K562 (cell line): ENCODE data around the gene MS4A7. TPM values are rescaled to one million over a fixed set of nuclear protein-coding genes. Genes with fewer than 3 reads are reported as not detected.

Experiments used
- ATAC-seq: fragments of 200-7000 bp; cut with Tn5 transposase; 3 replicates; pipeline ENCODE4 v1.9.1; 2020; ENCODE audit warnings: moderate library complexity
- BruUV-seq: library from RNA; stranded (reverse); fragments of 400-500 nt; replicated peaks from 2 replicates; lab custom pipeline; 2021; lab: Mats Ljungman, UMichigan
- CTCF ChIA-PET: fragments of 300-600 bp; formaldehyde crosslinking; extraction: SDS; loops from one replicate; lab custom pipeline; 2021; ENCODE audit warnings: low intra/inter-chr PET ratio; lab: Yijun Ruan, JAX
- POLR2A ChIA-PET: fragments of 300-600, 350-650 bp; sonication (Branson Sonifier 250); formaldehyde crosslinking; extraction: SDS; loops from one replicate; lab custom pipeline; 2021; ENCODE audit warnings: antibody characterized with exemption, inconsistent platforms; lab: Yijun Ruan, JAX
- DNase-seq, 4 experiments: peaks; one replicate each; pipeline versions ENCODE4 v3.0.0 to v3.0.0-alpha.2; 2011 to 2018; ENCODE audit warnings: low spot score in 3 of 4, mixed read lengths in 3 of 4; ENCODE audit errors: extremely low read depth in 1 of 4
- FAIRE-seq: peaks from 2 replicates; lab custom pipeline; 2011; peaks lifted over from hg19 to GRCh38; lab: Jason Lieb, UNC
- H2AFZ ChIP-seq: 2 replicates; pipeline ENCODE4 v1.6.0; 2011; ENCODE audit warnings: low read depth, low read length, control low read depth, inconsistent platforms
- H3K27ac ChIP-seq: fragments of 200-600 bp; 3 replicates; pipeline ENCODE4 v1.8.0; 2011; ENCODE audit warnings: low read depth, mild to moderate bottlenecking, control low read depth, inconsistent platforms, low read length, moderate library complexity, mixed read lengths; ENCODE audit errors: extremely low read depth
- H3K27me3 ChIP-seq, 2 experiments: fragments of 300-600 bp in 1 of 2; 2 replicates in 1 of 2; 3 replicates in 1 of 2; pipeline versions ENCODE4 v1.6.0 to v1.8.0; 2011; ENCODE audit warnings: inconsistent platforms in 2 of 2, low read length in 2 of 2, mild to moderate bottlenecking in 1 of 2, mixed read lengths in 1 of 2, moderate library complexity in 1 of 2; ENCODE audit not compliant: control insufficient read depth in 2 of 2, insufficient read depth in 2 of 2
- H3K36me3 ChIP-seq: fragments of 300-600 bp; 3 replicates; pipeline ENCODE4 v1.8.0; 2011; ENCODE audit warnings: mild to moderate bottlenecking, low read length, inconsistent platforms; ENCODE audit not compliant: control insufficient read depth, insufficient read depth
- H3K4me1 ChIP-seq, 2 experiments: fragments of 200-600 bp in 1 of 2; replicated peaks in 1 of 2; 2 replicates in 1 of 2; 3 replicates in 1 of 2; pipeline versions ENCODE4 v1.5.1 to v1.8.0; 2011; ENCODE audit warnings: inconsistent platforms in 2 of 2, low read length in 2 of 2, mild to moderate bottlenecking in 1 of 2, mixed read lengths in 1 of 2, moderate library complexity in 1 of 2; ENCODE audit not compliant: control insufficient read depth in 2 of 2, insufficient read depth in 2 of 2
- H3K4me2 ChIP-seq: 2 replicates; pipeline ENCODE4 v1.6.1; 2011; ENCODE audit warnings: low read length, control low read depth, inconsistent platforms, mixed read lengths; ENCODE audit not compliant: insufficient read depth
- H3K4me3 ChIP-seq: fragments of 200-600 bp; sonication (generic), shearing (Covaris generic); 2 replicates; pipeline ENCODE4 v1.5.1; 2016; ENCODE audit warnings: control low read depth, inconsistent platforms
- H3K79me2 ChIP-seq: fragments of 200-600 bp; 3 replicates; pipeline ENCODE4 v1.8.0; 2011; ENCODE audit warnings: low read length, inconsistent platforms; ENCODE audit not compliant: control insufficient read depth, insufficient read depth
- H3K9ac ChIP-seq, 2 experiments: 2 replicates each; pipeline versions ENCODE4 v1.6.0 to v1.6.1; 2011; ENCODE audit warnings: low read depth in 2 of 2, low read length in 2 of 2, control low read depth in 1 of 2, inconsistent platforms in 1 of 2, mild to moderate bottlenecking in 1 of 2, mixed read lengths in 1 of 2; ENCODE audit not compliant: insufficient read depth in 1 of 2
- H3K9me1 ChIP-seq: one replicate; pipeline ENCODE4 v1.6.0; 2011; ENCODE audit warnings: inconsistent platforms, mild to moderate bottlenecking, low read length, moderate library complexity; ENCODE audit not compliant: control insufficient read depth, insufficient read depth
- H3K9me3 ChIP-seq: replicated peaks from 2 replicates; pipeline ENCODE4 v1.5.1; 2011; ENCODE audit warnings: low read depth, low read length, inconsistent platforms; ENCODE audit not compliant: control insufficient read depth, insufficient read depth
- H4K20me1 ChIP-seq: replicated peaks from 2 replicates; pipeline ENCODE4 v1.6.1; 2011; ENCODE audit warnings: low read length, inconsistent platforms, mixed read lengths; ENCODE audit not compliant: control insufficient read depth, insufficient read depth
- EZH2 ChIP-seq: IDR thresholded peaks from 2 replicates; pipeline ENCODE4 v1.6.1; 2012; ENCODE audit warnings: low read depth, mild to moderate bottlenecking, inconsistent platforms, low read length, borderline replicate concordance
- FOSL1 ChIP-seq: fragments of 200-800 bp; sonication (Bioruptor generic); conservative IDR thresholded peaks from 2 replicates; pipeline ENCODE4 v1.6.1; 2016; ENCODE audit warnings: missing genetic modification characterization, missing compliant biosample characterization
- HDAC8 ChIP-seq: fragments of 450-650 bp; IDR thresholded peaks from 2 replicates; pipeline ENCODE4 v1.6.1; 2016; ENCODE audit warnings: mild to moderate bottlenecking, missing genetic modification characterization, moderate library complexity, missing compliant biosample characterization
- NFIC ChIP-seq: fragments of 450-650 bp; IDR thresholded peaks from 2 replicates; pipeline ENCODE4 v1.6.1; 2017; ENCODE audit warnings: mild to moderate bottlenecking, inconsistent platforms
- NUFIP1 ChIP-seq: fragments of 450-650 bp; IDR thresholded peaks from 2 replicates; pipeline ENCODE4 v1.6.1; 2018; ENCODE audit not compliant: partially characterized antibody
- OTX1 ChIP-seq: fragments of 450-650 bp; formaldehyde crosslinking; IDR thresholded peaks from 2 replicates; pipeline ENCODE4 v1.4.0; 2022; ENCODE audit warnings: mild to moderate bottlenecking
- POLR2G ChIP-seq: fragments of 200-400 bp; formaldehyde crosslinking; IDR thresholded peaks from 2 replicates; pipeline ENCODE4 v1.6.1; 2017; ENCODE audit warnings: low read depth, mild to moderate bottlenecking, antibody characterized with exemption, low read length, moderate library complexity
- POLR2H ChIP-seq: IDR thresholded peaks from 2 replicates; pipeline ENCODE4 v1.6.1; 2016; ENCODE audit warnings: missing genetic modification characterization, low read depth, mild to moderate bottlenecking, control low read depth, missing compliant biosample characterization, moderate library complexity
- RFX1 ChIP-seq: fragments of 450-650 bp; IDR thresholded peaks from 2 replicates; pipeline ENCODE4 v1.6.1; 2016; ENCODE audit warnings: mild to moderate bottlenecking, moderate library complexity
- SIN3A ChIP-seq, 2 experiments: fragments of 150-350 bp in 1 of 2; IDR thresholded peaks; 2 replicates each; pipeline ENCODE4 v1.6.1; 2011 to 2016; ENCODE audit warnings: borderline replicate concordance in 2 of 2, low read depth in 2 of 2, low read length in 2 of 2, mild to moderate bottlenecking in 2 of 2, moderate library complexity in 2 of 2; ENCODE audit not compliant: control insufficient read depth in 1 of 2
- SNIP1 ChIP-seq: fragments of 450-650 bp; IDR thresholded peaks from 2 replicates; pipeline ENCODE4 v1.7.1; 2017; ENCODE audit warnings: low read depth, mild to moderate bottlenecking
- SREBF1 ChIP-seq: fragments of 150-350 bp; IDR thresholded peaks from 2 replicates; pipeline ENCODE4 v1.6.1; 2014; ENCODE audit warnings: antibody characterized with exemption, low read depth, low read length, borderline replicate concordance
- SUPT5H ChIP-seq: fragments of 450-650 bp; IDR thresholded peaks from 2 replicates; pipeline ENCODE4 v1.6.1; 2016
- ZFP36 ChIP-seq: fragments of 150-350 bp; IDR thresholded peaks from 2 replicates; pipeline ENCODE4 v1.6.1; 2018; ENCODE audit warnings: low read length, low read depth; ENCODE audit not compliant: partially characterized antibody
- WGBS: fragments of 100-300 bp; shearing (Covaris generic); methylation state at CpG from one replicate; pipeline ENCODE4 v1.1.6; 2016; ENCODE audit warnings: low coverage, mixed read lengths; ENCODE audit not compliant: insufficient coverage; ENCODE audit errors: missing lambda C conversion rate; 5-methylcytosine and 5-hydroxymethylcytosine counted together
- in situ Hi-C: fragments of 300-500 bp; cut with MboI; formaldehyde crosslinking; loops from 4 replicates; pipeline ENCODE4 v1.15.0; 2018; ENCODE audit warnings: inconsistent platforms, mixed read lengths
- intact Hi-C: fragments of 100-400 bp; cut with micrococcal nuclease; formaldehyde crosslinking; loops from 2 replicates; pipeline ENCODE4 v1.14.2; 2022
- polyA plus RNA-seq, 8 experiments: library from polyadenylated mRNA; depleted of rRNA in 4 of 8; stranded (reverse) in 5 of 8; unstranded in 3 of 8; fragments of >200 nt; fragmentation: Nextera tagmentation in 2 of 8; fragmentation: Illumina TruSeq in 1 of 8; extraction: Ambion mirVana in 2 of 8; extraction: Trizol in 1 of 8; gene quantifications; 2 replicates each; pipeline versions ENCODE4 v1.2.1 to v1.2.3, GENCODE V29; 2011 to 2014; ENCODE audit warnings: inconsistent platforms in 1 of 8, missing spikeins in 1 of 8
- total RNA-seq, 7 experiments: library from RNA; depleted of rRNA in 6 of 7; stranded (reverse); fragments of >200 nt in 6 of 7; fragmentation: Illumina TruSeq in 2 of 7; extraction: Trizol in 2 of 7; gene quantifications; 2 replicates each; pipeline versions ENCODE4 v1.2.1 to v1.2.3, GENCODE V29; 2011 to 2021; ENCODE audit warnings: low replicate concordance in 1 of 7
- TF ChIP-seq, protein P1 (sequence below): fragments of 250-450 bp; sonication (Bioruptor Pico); IDR thresholded peaks from 2 replicates; pipeline ENCODE4 v1.9.0; 2021; ENCODE audit warnings: mild to moderate bottlenecking
- TF ChIP-seq, protein P2 (sequence below), 2 experiments: fragments of 450-650 bp; IDR thresholded peaks; 2 replicates each; pipeline ENCODE4 v1.6.1; 2016
- TF ChIP-seq, protein P3 (sequence below): sonication (generic); formaldehyde crosslinking; IDR thresholded peaks from 2 replicates; pipeline ENCODE4 v1.8.0; 2022; ENCODE audit warnings: mild to moderate bottlenecking, missing genetic modification reagents

The MS4A7 gene
- total and polyA plus RNA-seq, 9 of the 15 experiments (the other 6 are each of a cell fraction or from before 2014, with no cell fraction given): not detected

DNA sequence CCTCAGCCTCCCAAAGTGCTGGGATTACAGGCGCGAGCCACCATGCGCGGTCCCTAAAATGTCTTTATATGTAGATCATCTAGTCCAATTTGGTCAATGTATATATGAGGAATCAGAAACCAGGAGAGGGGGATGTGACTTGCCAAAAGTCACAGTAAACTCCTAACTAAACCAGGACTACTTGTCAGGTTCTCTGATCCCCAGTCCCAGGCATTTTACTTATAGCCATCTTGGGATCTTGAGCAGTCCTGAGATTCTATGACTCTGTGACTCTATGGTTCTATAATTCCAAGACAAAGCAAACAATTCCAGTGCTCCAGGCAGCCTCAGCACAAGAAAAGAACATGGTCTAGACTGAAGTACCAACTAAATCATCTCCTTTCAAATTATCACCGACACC lies 50.9 kb downstream of the MS4A7 start, which contains the start of gene MS4A5 (continued):
- TF ChIP-seq OTX1 (CRISPR knock-in tag) (no peak), NFIC (no peak)
- TF ChIP-seq, protein P1, sequence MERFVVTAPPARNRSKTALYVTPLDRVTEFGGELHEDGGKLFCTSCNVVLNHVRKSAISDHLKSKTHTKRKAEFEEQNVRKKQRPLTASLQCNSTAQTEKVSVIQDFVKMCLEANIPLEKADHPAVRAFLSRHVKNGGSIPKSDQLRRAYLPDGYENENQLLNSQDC (CRISPR knock-in tag): no peak

DNA sequence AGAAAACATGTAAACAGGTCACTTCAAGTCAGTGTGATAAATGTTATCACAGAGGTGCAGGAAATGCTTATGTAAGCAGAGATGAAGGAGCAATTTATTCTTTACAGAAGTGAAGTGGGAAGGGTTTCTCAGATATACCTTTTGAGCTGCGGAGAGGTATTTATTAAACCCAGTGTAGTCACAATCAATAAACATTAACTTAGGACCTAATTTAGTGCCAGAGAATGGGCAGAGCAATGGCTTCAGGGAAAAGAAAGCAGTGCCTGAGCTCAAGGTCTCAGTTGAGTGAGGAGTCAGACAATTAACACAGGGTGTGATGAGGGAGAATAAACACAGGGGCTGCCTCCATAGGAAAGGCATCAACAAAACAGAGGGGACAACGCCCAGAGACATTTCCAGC lies 52.9 kb downstream of the MS4A7 start:
- H3K9ac ChIP-seq: no peak overlapping the region
- 0% methylated on average over 2 of the region's 2 CpGs for WGBS
- no TSS peak for BruUV-seq
- no peak for TF ChIP-seq NUFIP1
- TF ChIP-seq ZFP36: no peak
- TF ChIP-seq POLR2G: no peak
- TF ChIP-seq SNIP1: no peak
- no peak for TF ChIP-seq FOSL1
- TF ChIP-seq SUPT5H: no peak
- no peak for TF ChIP-seq SIN3A (IDR thresholded peaks at IDR 0.05; ENCODE audit: borderline replicate concordance in 2 of 2, control insufficient read depth in 1 of 2, low read depth in 2 of 2, low read length in 2 of 2)
- TF ChIP-seq, protein P2, sequence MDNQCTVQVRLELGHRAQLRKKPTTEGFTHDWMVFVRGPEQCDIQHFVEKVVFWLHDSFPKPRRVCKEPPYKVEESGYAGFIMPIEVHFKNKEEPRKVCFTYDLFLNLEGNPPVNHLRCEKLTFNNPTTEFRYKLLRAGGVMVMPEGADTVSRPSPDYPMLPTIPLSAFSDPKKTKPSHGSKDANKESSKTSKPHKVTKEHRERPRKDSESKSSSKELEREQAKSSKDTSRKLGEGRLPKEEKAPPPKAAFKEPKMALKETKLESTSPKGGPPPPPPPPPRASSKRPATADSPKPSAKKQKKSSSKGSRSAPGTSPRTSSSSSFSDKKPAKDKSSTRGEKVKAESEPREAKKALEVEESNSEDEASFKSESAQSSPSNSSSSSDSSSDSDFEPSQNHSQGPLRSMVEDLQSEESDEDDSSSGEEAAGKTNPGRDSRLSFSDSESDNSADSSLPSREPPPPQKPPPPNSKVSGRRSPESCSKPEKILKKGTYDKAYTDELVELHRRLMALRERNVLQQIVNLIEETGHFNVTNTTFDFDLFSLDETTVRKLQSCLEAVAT (IDR thresholded peaks at IDR 0.05): no peak
- TF ChIP-seq HDAC8 (tag): no peak
- TF ChIP-seq, protein P3, sequence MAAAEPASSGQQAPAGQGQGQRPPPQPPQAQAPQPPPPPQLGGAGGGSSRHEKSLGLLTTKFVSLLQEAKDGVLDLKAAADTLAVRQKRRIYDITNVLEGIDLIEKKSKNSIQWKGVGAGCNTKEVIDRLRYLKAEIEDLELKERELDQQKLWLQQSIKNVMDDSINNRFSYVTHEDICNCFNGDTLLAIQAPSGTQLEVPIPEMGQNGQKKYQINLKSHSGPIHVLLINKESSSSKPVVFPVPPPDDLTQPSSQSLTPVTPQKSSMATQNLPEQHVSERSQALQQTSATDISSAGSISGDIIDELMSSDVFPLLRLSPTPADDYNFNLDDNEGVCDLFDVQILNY (CRISPR knock-in tag): no peak
- TF ChIP-seq EZH2: no peak
- TF ChIP-seq RFX1: no peak
- TF ChIP-seq POLR2H (tag): no peak
- no peak for TF ChIP-seq SREBF1

More for the DNA sequence above, 52.9 kb downstream of the MS4A7 start:
- FAIRE-seq (no peak), ATAC-seq (no peak), DNase-seq (no peak)
- Histone ChIP-seq H3K27me3 (no peaks in the 10 kb centered on the region), H2AFZ (no peak overlapping the region), H4K20me1 (no peaks in the 10 kb centered on the region), H3K9me1 (no peaks in the 10 kb centered on the region), H3K9me3 (no peaks in the 10 kb centered on the region), H3K4me1 (no peaks in the 10 kb centered on the region; a peak in 1 of 5 replicates), H3K79me2 (no peaks in the 10 kb centered on the region), H3K4me3 (no peak overlapping the region), H3K27ac (no peak overlapping the region), H3K36me3 (no peaks in the 10 kb centered on the region), H3K4me2 (no peak overlapping the region)
- in situ Hi-C loops: no loop called here
- POLR2A ChIA-PET: no interaction called here
- intact Hi-C loops: no loop called here
- CTCF ChIA-PET: no interaction called here
